GM12801 (cell line): ENCODE results near the gene CLCN6.

Experiments
- TF ChIP-seq, protein P1 (sequence below): IDR thresholded peaks from one replicate; pipeline ENCODE4 v1.5.1; 2011; ENCODE audit warnings: control low read depth; ENCODE audit not compliant: insufficient read length; ENCODE audit errors: extremely low read depth

The CLCN6 gene

GRCh38 chr1:11800391-11800755 lies 5.6 kb upstream of the CLCN6 start:
- TF ChIP-seq, protein P1, sequence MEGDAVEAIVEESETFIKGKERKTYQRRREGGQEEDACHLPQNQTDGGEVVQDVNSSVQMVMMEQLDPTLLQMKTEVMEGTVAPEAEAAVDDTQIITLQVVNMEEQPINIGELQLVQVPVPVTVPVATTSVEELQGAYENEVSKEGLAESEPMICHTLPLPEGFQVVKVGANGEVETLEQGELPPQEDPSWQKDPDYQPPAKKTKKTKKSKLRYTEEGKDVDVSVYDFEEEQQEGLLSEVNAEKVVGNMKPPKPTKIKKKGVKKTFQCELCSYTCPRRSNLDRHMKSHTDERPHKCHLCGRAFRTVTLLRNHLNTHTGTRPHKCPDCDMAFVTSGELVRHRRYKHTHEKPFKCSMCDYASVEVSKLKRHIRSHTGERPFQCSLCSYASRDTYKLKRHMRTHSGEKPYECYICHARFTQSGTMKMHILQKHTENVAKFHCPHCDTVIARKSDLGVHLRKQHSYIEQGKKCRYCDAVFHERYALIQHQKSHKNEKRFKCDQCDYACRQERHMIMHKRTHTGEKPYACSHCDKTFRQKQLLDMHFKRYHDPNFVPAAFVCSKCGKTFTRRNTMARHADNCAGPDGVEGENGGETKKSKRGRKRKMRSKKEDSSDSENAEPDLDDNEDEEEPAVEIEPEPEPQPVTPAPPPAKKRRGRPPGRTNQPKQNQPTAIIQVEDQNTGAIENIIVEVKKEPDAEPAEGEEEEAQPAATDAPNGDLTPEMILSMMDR = no peak

DNA sequence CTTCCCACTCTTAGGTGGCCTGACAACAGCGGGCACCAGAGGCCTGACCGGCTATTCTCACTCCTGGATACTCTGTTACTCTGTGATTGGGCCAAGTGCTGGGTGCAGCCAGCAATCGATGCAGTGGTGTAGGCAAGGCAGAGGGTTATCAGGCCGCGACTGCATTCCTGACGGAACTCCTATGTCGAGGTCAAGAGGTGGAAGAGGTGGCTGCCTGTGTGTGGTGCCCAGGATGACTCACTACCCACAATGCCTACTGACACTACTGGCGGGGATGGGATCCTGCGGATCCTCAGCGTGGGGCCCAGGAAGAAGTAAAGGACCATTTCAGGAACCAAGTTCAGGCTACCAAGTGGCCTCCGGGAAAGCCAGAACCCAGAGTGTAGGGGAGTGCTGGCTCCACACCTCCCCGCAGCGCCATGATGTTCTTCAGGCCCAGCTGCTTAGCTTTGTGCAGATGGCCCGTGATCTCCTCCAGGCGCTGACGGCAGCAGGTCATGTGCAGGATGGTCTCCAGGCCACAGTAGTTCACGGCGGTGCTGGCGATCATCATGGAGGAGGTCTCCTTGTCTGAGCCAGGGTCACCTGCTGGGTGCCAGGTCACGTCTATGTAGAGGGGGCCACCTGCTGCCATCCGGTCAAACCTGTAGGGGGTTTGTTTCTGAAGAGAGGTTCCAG lies 5.1 kb upstream of the CLCN6 start:
- TF ChIP-seq, protein P1 = no peak

DNA sequence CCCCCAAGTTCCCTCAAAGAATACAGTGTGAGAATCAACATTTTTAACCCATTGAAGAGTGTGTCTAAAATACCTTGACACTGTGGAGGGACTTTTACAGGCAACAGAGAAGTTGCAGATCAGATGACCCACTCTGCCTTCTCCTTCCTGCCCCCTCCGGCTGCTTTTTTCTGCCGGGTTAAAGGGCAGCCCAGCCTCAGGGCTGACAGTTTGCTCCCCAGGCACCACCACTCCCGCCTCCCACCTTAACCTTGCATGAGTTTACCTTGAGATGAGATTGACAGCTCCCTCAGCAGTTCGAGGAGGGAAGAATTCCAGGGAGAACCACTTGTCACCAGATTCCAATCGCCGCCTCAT lies 3.4 kb upstream of the CLCN6 start:
- TF ChIP-seq, protein P1 = no peak

- TF ChIP-seq, protein P1 = no peak
Observed at GRCh38 chr1:11802973-11803885, 2.8 kb upstream of the CLCN6 start.

- TF ChIP-seq, protein P1 = no peak
Observed at GRCh38 chr1:11804666-11805421, 1.1 kb upstream of the CLCN6 start.

DNA sequence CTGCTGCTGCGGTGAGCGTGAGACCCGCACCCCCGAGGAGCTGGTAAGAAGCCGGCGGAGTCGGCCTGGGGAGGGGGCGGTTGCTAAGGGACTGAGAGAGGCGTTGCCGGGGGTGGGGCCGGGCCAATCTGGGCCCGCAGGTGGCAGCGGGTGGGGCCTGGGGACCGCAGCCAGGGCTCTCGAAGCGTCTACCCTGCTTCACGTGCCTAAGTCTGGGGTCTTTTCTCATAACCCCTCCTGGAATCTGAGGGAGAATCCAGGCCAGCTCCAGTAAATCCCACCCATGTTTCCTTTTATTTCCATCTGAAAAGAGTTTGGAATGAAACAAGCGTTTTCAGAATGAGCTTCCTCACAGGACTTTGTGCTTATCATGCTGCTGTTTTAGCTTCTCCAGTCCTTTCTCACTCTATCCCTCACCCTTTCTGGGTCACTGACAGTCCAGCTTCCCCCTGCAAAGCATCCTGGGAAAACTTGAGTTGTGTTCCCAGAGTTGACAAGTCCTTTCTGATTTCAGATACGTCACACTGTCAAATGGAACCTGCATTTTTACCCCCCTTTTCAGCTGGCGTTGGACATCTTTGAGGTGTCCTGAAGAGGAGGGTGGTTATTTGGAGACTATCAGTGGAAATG lies 431 bp downstream of the CLCN6 start:
- TF ChIP-seq, protein P1 = no peak

- TF ChIP-seq, protein P1 = no peak
Observed at GRCh38 chr1:11807133-11807532, 1.1 kb downstream of the CLCN6 start.
